ENCODE measurements around the gene MT4. TPM values are rescaled to one million over a fixed set of nuclear protein-coding genes. Genes with fewer than 3 reads are reported as not detected.

The MT4 gene
- total RNA-seq, 1 donor from 2014 or later, result not detected

- intact Hi-C loops (cut with micrococcal nuclease), result loop anchor here (5.0 kb wide), 1 partner anchor 89 kb away; no protein-coding TSS in a partner anchor
These were observed 36.5 kb downstream of the MT4 start for GRCh38 chr16:56601325-56601724.

DNA sequence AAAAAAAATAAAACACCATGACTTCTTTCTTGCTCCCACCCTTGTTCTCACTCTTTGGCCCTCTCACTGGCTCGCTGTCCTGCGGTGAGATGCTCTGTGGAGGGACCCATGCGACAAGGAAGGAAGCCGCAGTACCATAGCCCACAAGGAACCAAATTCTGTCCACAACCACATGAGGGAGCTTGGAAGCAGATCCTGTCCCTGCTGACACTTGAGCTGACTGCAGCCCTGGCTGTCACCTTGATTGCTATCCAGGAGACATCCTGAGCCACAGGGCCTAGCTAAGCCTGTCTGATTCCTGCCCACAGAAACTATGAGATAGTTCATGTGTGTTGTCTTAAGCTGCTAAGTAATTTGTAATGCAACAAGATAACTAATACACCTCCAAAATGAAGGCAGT is 38.7 kb downstream of the MT4 start:
- intact Hi-C loops (cut with micrococcal nuclease), result loop anchor here (5.0 kb wide), 1 partner anchor 91 kb away; no protein-coding TSS in a partner anchor

DNA sequence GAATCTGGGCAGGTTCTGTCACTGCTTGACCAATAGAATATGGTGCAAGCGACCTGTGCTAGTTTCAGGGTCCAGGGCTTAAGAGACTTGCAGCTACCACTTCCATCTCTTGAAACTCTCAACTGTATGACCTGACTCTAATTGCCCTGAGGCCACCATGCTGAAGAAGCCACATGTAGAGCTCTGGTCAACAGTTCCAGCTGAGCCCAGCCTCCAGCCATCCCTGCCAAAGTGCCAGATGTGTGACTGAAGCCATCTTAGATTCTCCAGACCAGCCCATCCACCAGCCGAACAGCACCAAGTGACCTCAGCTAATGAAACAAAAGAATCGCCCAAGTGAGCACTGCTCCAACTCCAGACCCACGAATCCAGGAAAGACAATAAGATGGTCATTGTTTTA is 40.1 kb downstream of the MT4 start:
- intact Hi-C loops (cut with micrococcal nuclease), result loop anchor here (5.0 kb wide), 1 partner anchor 93 kb away; no protein-coding TSS in a partner anchor

DNA sequence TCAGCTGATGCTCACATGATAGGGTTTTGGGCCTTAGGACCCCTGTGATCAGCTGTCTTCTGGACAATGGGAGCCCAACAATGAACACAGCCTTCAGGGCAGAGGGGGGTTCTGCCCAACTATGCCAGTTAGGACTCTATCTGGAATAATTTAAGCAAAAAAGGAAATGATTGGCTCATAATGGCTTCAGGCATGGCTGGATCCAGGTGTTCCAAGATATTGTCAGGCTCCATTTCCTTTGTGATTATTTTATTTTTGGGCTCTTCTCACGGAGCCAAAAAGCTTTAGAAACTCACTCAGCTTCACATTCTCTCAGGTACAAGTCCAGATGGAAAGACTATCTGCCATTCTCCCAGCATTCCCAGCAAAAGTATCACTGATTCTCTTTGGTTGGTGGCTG is 40.6 kb downstream of the MT4 start:
- intact Hi-C loops (cut with micrococcal nuclease), result no loop called here

DNA sequence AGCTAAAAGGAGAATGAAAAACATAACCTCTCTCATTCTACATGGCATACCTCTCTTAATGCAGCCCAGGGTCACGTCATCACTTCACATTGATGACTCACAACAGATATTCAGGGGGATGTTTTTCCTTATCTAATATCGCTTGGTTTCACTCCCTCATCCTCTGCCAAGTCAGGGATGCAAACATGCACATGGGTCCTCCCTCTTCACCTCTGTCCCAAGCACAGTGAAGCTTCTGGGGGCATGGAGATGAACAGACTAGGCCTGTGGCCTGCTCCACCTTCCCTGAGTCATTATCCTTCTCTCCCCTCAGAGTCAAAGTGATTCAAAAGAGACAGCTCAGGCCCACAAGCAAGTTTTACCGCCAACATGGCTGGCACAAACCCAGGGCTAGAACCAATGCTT is 41.2 kb downstream of the MT4 start:
- intact Hi-C loops (cut with micrococcal nuclease), result no loop called here

DNA sequence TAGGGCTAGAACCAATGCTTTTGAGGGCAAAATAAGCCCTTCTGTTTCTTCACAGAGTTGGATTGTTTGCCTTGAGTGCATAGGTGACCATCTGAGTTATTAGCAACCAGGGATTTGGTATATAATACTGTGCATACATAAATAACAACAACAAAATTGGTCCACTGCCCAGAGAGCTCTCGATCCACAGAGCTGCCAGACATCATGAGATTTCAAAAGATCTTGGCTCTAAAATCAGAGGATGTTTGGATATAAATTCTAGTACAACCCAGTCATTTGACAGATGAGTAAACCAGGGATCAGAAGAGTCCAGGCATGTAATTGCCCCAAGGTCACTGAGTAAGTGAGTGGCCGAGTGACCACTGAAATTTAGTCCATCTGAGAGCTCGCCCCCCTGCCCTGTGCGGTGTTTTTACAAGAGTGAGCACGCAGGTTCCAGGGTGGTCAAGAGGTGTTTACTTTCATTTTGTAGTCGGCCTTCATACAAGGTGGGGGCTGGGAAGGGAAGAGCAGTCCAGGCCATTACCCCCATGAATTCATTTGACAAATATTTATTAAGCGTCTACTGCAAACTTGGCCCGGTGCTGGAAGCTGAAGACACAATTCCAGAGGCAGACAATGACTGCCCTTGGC is 41.7 kb downstream of the MT4 start:
- intact Hi-C loops (cut with micrococcal nuclease), result no loop called here

GRCh38 chr16:56607109-56607618 is 42.3 kb downstream of the MT4 start:
- intact Hi-C loops (cut with micrococcal nuclease), result no loop called here

DNA sequence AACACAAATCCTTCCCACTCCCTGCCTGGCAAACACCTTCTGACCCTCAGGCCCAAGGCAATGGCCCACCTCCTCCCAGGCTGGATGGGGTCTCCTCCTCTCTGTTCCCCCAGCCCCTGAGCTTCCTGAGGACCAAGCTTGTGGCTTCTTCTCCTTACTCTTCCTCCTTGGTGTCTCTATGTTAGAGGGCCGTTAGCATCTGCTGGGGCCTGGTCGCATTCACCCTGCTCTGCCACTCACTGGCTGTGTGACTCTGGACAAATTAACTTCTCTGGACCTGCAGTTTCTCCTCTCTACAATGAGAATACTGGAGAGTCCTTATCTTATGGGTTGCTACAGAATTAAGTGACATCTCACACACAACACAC is 42.8 kb downstream of the MT4 start:
- intact Hi-C loops (cut with micrococcal nuclease), result loop anchor here (1.0 to 2.0 kb wide), 5 partner anchors 10 to 325 kb away; partner anchors contain the start of genes HERPUD1, MT1E, MT1X and NUDT21

GRCh38 chr16:56608043-56608875 is 43.4 kb downstream of the MT4 start, which contains the start of gene MT2A:
TSS of gene MT2A (plus strand) at chr16:56608584. CDS start at chr16:56608656, 72 bp downstream.
- intact Hi-C loops (cut with micrococcal nuclease), result loop anchor here (1.0 to 2.0 kb wide), 5 partner anchors 9 to 324 kb away; partner anchors contain the start of genes HERPUD1, MT1E, MT1X and NUDT21

DNA sequence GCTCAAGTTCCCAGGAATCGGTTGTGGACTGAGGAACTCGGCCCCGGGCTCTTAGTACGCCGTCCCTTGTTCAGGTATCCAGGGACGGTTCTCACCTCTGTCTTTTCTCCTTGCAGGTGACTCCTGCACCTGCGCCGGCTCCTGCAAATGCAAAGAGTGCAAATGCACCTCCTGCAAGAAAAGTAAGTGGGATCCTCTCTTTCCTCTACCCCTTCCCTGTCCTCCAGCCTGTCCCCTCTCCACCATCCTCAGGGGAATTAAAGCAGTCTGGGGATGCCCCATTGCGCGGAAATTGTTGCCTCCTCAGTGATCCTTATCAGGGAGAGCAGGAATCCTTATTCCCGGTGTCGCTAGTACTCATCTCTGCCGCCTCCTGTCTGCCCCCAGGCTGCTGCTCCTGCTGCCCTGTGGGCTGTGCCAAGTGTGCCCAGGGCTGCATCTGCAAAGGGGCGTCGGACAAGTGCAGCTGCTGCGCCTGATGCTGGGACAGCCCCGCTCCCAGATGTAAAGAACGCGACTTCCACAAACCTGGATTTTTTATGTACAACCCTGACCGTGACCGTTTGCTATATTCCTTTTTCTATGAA is 44.1 kb downstream of the MT4 start:
- intact Hi-C loops (cut with micrococcal nuclease), result loop anchor here (1.0 to 2.0 kb wide), 5 partner anchors 8 to 323 kb away; partner anchors contain the start of genes HERPUD1, MT1E, MT1X and NUDT21

DNA sequence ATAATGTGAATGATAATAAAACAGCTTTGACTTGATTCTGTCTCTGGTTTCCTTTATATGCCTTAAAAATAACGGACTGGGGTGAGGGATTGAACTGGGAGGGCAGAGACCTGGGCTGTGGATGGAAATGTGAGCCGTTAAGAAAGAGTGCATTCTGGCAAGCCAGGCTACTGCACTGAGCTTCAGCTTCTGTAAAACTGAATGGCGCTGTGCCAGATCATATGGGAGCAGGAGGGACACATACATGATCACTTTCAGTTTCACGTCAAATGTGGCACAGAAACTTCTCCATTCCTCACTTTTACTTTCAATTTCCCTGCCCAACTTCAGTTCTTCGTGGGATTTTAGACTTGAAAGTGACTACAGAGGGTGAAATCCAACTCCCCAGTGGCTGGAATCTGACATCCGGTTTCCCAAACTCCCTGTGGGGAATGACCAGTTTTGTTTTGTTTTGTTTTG is 44.6 kb downstream of the MT4 start:
- intact Hi-C loops (cut with micrococcal nuclease), result loop anchor here (2.0 kb wide), 1 partner anchor 159 kb away; the partner anchor contains the start of genes NUDT21 and OGFOD1

- intact Hi-C loops (cut with micrococcal nuclease), result loop anchor here (2.0 kb wide), 1 partner anchor 33 kb away; no protein-coding TSS in a partner anchor
These were observed 45.2 kb downstream of the MT4 start for GRCh38 chr16:56610017-56610608.

GRCh38 chr16:56610609-56611111 is 45.8 kb downstream of the MT4 start:
- intact Hi-C loops (cut with micrococcal nuclease), result loop anchor here (2.0 kb wide), 1 partner anchor 32 kb away; no protein-coding TSS in a partner anchor

DNA sequence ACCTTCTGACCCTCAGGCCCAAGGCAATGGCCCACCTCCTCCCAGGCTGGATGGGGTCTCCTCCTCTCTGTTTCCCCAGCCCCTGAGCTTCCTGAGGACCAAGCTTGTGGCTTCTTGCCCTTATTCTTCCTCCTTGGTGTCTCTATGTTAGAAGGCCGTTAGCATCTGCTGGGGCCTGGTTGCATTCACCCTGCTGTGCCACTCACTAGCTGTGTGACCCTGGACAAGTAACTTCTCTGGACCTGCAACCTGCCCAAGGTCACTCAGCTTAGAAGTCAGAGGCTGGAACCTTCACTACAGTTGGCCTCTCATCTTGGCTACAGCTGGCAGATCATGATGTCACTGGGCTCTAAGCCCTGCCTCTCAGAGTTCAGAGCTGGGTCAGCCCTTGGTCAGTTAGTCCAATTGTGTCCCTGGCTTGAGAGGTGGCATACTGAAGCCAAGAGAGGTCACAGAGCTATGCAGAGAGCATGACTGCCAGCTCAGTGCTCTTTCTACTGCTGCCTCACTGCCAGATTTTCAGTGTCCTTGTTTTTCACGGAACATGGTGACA is 46.5 kb downstream of the MT4 start:
- intact Hi-C loops (cut with micrococcal nuclease), result loop anchor here (2.0 kb wide), 1 partner anchor 31 kb away; no protein-coding TSS in a partner anchor

- intact Hi-C loops (cut with micrococcal nuclease), result no loop called here
These were observed 48.8 kb downstream of the MT4 start for GRCh38 chr16:56613706-56614105.

GRCh38 chr16:56614549-56614991 is 49.7 kb downstream of the MT4 start:
- intact Hi-C loops (cut with micrococcal nuclease), result no loop called here

DNA sequence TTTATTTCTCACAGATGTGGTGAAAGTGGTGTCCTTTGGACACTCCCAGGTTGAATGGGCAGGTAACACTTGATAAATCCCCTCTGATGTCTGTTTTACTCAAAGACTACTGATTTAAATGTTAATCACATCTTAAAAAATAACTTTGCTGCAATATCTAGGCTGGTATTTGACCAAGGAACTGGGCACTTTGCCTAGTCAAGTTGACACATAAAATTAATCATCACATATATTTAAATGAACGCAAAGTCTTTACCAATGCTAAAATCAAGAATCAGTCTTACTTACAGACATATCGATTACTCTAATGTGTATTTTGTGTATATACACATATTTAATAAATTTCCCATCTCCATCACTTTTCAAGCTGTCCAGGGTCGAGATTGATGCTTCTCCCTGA is 50.5 kb downstream of the MT4 start:
- intact Hi-C loops (cut with micrococcal nuclease), result no loop called here

- intact Hi-C loops (cut with micrococcal nuclease), result loop anchor here (1.0 to 2.0 kb wide), 2 partner anchors 8 to 22 kb away; partner anchors contain the start of genes MT1A and MT2A
These were observed 51.8 kb downstream of the MT4 start for GRCh38 chr16:56616608-56617211.
